Peyer's patch (tissue), 4 donors: ENCODE results near the gene PEX7. TPM values are rescaled to one million over a fixed set of nuclear protein-coding genes. Genes with fewer than 3 reads are reported as not detected.

Source experiments
- DNase-seq, 3 donors: peaks; one replicate each; pipeline ENCODE4 v3.0.0-alpha.2; 2017 to 2019
- H3K27ac ChIP-seq, 4 donors: fragments of 200-600 bp; sonication (generic); one replicate each; pipeline ENCODE4 v1.5.1; 2016 to 2019
- H3K27me3 ChIP-seq, 2 donors: fragments of 200-600 bp; sonication (generic); one replicate each; pipeline ENCODE4 v1.5.1; 2019
- H3K36me3 ChIP-seq, 3 donors: fragments of 200-600 bp; sonication (generic); one replicate each; pipeline ENCODE4 v1.5.1; 2016 to 2019
- H3K4me1 ChIP-seq, 4 donors: fragments of 200-600 bp; sonication (generic); one replicate each; pipeline ENCODE4 v1.5.1; 2016 to 2019
- H3K4me3 ChIP-seq, 4 donors: fragments of 200-600 bp; sonication (generic); 1 replicate in 3 of 4; 2 replicates in 1 of 4; pipeline ENCODE4 v1.5.1; 2016 to 2019; ENCODE audit warnings: mild to moderate bottlenecking in 1 of 4
- H3K9me3 ChIP-seq, 4 donors: fragments of 200-600 bp; sonication (generic); one replicate each; pipeline ENCODE4 v1.5.1; 2016 to 2019; ENCODE audit warnings: mild to moderate bottlenecking in 1 of 4
- POLR2A ChIP-seq, 2 donors: fragments of 450-650 bp; IDR thresholded peaks; one replicate each; pipeline ENCODE4 v1.5.1; 2017; ENCODE audit warnings: antibody characterized with exemption in 2 of 2, mild to moderate bottlenecking in 2 of 2, moderate library complexity in 2 of 2
- small RNA-seq, 2 donors: library from RNA; depleted of rRNA; stranded (forward); fragments of <200 nt; gene quantifications; one replicate each; pipeline ENCODE3, GENCODE V24; 2016
- total RNA-seq, 4 donors: library from RNA; depleted of rRNA; stranded (reverse); fragments of >200 nt; gene quantifications; one replicate each; pipeline ENCODE4 v1.1.0, GENCODE V29; 2016
- TF ChIP-seq, protein P1 (sequence below), 6 experiments: fragments of 450-650 bp in 4 of 6; fragments of 200-600 bp in 2 of 6; sonication (generic) in 1 of 6; IDR thresholded peaks; one replicate each; pipeline ENCODE4 v1.5.1; 2017 to 2019; ENCODE audit warnings: antibody characterized with exemption in 6 of 6, mild to moderate bottlenecking in 3 of 6, moderate library complexity in 1 of 6

PEX7 gene
- total RNA-seq, 4 donors from 2014 or later = 3.0 to 7.1 (median 6.3) TPM

DNA sequence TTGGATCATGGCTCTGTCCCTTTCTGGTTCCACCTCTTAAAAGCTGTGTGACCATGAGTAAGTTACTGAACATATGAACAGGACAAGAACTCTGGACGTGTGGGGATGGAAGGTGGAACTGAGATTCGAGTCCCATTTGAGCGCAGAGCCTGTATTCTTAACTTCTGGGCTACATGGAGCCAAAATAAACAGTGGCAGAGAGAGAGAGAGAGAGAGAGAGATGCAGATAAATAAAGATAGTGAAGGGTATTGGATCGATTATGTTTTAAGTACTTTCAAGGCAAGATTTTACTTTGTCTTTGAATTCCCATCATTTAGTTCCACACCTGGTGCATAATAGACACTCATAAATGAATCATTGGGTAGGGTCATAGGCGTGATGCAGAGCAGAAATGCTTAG lies 139.5 kb downstream of the PEX7 start:
- Histone ChIP-seq H3K27ac (peak overlapping the region in 2 of 4 donors; percentile 55 to 56), H3K36me3 (no peaks in the 10 kb centered on the region), H3K9me3 (no peaks in the 10 kb centered on the region), H3K27me3 (no peaks in the 10 kb centered on the region), H3K4me1 (peaks cover 0 to 28% (median 0%) of the 10 kb centered on the region in 4 donors), H3K4me3 (no peak overlapping the region)
- DNase-seq = no peak
- TF ChIP-seq, protein P1, sequence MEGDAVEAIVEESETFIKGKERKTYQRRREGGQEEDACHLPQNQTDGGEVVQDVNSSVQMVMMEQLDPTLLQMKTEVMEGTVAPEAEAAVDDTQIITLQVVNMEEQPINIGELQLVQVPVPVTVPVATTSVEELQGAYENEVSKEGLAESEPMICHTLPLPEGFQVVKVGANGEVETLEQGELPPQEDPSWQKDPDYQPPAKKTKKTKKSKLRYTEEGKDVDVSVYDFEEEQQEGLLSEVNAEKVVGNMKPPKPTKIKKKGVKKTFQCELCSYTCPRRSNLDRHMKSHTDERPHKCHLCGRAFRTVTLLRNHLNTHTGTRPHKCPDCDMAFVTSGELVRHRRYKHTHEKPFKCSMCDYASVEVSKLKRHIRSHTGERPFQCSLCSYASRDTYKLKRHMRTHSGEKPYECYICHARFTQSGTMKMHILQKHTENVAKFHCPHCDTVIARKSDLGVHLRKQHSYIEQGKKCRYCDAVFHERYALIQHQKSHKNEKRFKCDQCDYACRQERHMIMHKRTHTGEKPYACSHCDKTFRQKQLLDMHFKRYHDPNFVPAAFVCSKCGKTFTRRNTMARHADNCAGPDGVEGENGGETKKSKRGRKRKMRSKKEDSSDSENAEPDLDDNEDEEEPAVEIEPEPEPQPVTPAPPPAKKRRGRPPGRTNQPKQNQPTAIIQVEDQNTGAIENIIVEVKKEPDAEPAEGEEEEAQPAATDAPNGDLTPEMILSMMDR (IDR thresholded peaks at IDR 0.05) = no peak
- no peak for TF ChIP-seq POLR2A (IDR thresholded peaks at IDR 0.05)

DNA sequence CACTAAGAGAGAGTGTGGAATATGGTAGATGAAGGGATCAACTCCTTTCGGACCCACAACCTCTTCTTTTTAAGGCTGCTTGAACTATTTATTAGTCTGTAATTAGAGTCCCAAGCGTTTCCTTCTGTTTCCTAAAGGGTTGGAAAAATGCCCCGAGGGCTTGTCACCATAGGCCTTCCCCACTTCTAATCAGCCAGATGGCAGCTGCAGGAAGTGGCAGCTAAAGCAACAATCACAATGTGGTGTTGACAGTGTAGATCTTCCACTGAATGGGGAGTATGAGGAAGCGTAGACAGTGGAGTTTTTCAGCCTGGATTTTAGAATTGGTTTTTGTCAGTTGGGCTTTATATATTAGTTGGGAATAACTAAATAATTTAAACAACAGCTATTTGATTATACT lies 140.3 kb downstream of the PEX7 start:
- TF ChIP-seq POLR2A (IDR thresholded peaks at IDR 0.05) = no peak
- TF ChIP-seq, protein P1 (IDR thresholded peaks at IDR 0.05) = no peak
- Histone ChIP-seq H3K9me3 (no peaks in the 10 kb centered on the region), H3K27me3 (no peaks in the 10 kb centered on the region), H3K4me1 (peaks cover 0 to 28% (median 0%) of the 10 kb centered on the region in 4 donors), H3K36me3 (no peaks in the 10 kb centered on the region), H3K27ac (peak overlapping the region in 2 of 4 donors; percentile 55 to 56), H3K4me3 (no peak overlapping the region)
- no peak for DNase-seq

- TF ChIP-seq POLR2A (IDR thresholded peaks at IDR 0.05) = no peak
- TF ChIP-seq, protein P1 (IDR thresholded peaks at IDR 0.05) = no peak
- no peak for DNase-seq
- H3K9me3 ChIP-seq = no peaks in the 10 kb centered on the region
- no peaks in the 10 kb centered on the region for H3K27me3 ChIP-seq
- no peaks in the 10 kb centered on the region for H3K36me3 ChIP-seq
- peak overlapping the region in 2 of 4 donors; percentile 55 to 56 for H3K27ac ChIP-seq
- H3K4me1 ChIP-seq = peaks cover 0 to 28% (median 0%) of the 10 kb centered on the region in 4 donors
- no peak overlapping the region for H3K4me3 ChIP-seq
These were observed 140.9 kb downstream of the PEX7 start for GRCh38 chr6:136963259-136963658.

Small RNA genes lying within 50 kb of the gene (small RNA-seq; reads per million reads assigned to genes)
- gene RF00019 (0 reads per million in 2 donors), gene RF00443 (0 reads per million in 2 donors)

Other genes with a start within 250 kb of the PEX7 start
- 10 to 100 TPM; 14.2 to 46.2 (median 23.2) TPM for gene MAP3K5, start 30.1 kb upstream of the PEX7 start, total RNA-seq
- under 1 TPM in 1 of 4 donors, not detected in 3; 0.47 TPM for gene SLC35D3, start 99.7 kb downstream of the PEX7 start, total RNA-seq
- gene IL20RA, start 222.4 kb downstream of the PEX7 start, total RNA-seq = 1 to 10 TPM in 2 of 4 donors, under 1 TPM in 1, not detected in 1; 0.47 to 2.5 (median 1.7) TPM